NCI-H345 (cell line): Measurements from ENCODE around the gene XPR1.
"Not testable (repeated sequence)": the region's sequence is repeated elsewhere in the genome, so short reads cannot be mapped to it uniquely, and the experiment has no call there.

Experiments used
- DNase-seq: peaks from one replicate; lab custom pipeline; 2025; lab: John Stamatoyannopoulos, UW

The XPR1 gene

DNA sequence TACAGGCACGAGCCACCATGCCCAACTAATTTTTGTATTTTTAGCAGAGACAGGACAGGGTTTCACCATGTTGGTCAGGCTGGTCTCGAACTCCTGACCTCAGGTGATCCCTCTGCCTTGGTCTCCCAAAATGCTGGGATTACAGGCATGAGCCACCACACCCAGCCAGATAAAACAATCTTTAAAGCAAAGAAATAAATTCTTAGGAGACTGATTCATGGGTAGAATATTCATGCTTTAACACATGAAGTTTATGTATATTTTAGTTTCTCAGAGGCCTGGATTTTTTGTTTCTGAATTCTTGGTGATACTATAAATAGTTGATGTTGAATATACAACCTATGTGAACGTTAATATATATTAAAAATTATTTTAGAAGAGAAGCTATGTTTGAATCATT lies 153.5 kb downstream of the XPR1 start:
- no peak for DNase-seq

DNA sequence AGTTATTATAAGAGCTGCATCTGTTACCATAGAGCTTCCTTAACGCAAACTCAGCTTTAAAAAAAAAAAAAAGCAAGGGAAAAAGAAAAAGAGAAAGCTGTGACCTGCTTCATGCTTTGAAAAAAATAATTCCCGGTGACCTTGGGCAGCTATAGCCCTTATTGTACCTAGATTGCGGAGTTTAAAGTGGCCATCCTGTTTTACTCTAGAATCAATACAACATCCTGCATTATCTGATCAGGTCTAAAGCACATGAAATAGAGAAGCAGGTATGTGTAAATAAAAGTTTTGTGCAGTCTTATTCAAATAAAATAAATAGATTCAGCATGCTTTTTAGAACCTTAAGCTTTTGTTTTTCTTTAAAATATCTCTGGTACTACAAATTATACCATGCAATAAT lies 154.1 kb downstream of the XPR1 start:
- DNase-seq: no peak

- no peak for DNase-seq
These were observed 154.8 kb downstream of the XPR1 start for GRCh38 chr1:180786624-180787023.

- DNase-seq: no peak
These were observed 155.9 kb downstream of the XPR1 start for GRCh38 chr1:180787628-180788307.

- no peak for DNase-seq
These were observed 157.6 kb downstream of the XPR1 start for GRCh38 chr1:180789460-180789859.

DNA sequence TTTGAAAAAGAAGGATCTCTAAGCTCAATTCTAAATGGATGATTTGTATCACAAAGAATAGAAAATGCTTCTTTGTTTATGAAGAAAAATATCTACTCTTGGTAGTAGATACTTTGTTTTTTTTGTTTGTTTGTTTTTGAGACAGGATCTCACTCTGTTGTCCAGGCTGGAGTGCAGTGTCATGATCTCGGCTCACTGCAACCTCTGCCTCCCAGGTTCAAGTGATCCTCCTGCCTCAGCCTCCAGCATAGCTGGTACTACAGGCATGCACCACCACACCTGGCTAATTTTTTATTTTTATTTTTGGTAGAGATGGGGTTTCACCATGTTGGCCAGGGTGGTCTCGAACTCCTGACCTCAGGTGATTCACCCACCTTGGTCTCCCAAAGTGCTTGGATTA lies 159.3 kb downstream of the XPR1 start:
- not testable (repeated sequence) for DNase-seq

DNA sequence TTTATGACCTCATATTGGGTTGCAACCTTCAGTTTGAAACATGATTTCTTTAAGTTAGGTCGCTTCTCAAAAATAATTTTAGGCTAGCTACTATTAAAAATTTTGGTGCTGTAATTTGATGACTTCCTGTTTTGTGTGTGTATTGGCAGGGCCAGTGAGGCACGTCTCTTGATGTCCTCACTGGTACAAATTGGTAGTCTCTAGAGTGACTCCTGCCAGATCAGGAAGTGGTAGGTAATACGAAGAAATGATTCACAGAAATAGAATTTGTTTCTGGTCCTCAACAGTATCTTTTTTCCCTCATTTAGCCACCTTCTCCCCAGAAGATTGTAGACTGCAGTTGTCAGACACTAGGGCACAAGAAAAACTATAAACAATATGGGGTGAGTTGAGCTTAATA lies 160.0 kb downstream of the XPR1 start:
- no peak for DNase-seq

DNA sequence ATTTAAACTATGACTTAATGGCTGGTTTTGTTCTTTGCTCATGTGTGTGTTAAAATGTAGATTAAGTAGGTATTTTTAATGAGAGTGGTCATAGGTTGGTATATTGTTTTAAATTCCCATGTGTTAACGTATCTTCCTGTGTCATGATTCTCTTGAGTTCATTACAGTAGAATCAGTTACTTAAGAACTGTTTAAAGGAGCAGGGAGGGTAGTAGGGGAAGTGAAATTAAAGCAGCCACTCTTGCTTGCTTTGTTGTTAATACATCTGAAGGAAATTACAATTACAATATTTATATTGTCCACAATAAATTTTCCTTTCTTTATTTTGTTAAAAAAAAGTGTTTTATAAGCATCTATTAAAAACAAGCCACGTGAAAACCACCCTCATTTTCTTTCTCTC lies 161.6 kb downstream of the XPR1 start:
- no peak for DNase-seq

- DNase-seq: no peak
These were observed 165.2 kb downstream of the XPR1 start for GRCh38 chr1:180796897-180797640.

DNA sequence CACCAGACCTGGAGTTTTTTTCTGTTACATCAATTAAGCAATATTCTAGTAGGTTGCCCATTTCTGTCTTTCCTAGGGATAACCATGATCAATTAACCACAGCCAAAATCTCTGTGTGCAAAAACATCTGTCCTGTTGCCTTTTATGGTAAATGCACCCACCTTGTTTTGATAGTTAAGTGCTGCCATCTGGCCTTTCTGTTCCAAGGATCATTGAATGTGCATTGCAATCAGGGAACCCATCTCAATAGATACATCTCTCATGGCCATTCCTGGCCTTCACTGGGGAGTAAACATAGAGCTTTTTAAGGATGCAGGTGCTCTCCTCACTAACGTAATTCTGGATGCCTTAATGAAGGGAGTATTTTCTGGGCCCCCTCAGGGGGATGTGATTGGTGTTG lies 169.1 kb downstream of the XPR1 start:
- no peak for DNase-seq

DNA sequence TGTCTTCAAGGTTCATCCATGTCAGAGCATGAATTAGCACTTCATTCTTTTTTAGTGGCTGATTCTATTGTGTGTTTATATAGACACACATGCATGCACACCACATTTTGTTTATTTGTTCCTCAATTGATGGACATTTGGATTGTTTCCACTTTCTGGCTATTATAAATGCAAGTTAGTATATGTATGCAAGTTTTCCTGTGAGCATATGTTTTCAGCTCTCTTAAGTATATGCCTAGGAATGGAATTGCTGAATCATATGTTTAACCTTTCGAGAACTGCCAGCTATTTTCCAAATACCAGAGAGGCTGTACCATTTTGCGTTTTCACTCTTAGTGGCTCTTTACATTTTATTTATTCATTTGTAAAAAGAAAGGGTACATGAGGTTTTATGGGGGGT lies 171.0 kb downstream of the XPR1 start:
- DNase-seq: no peak

- no peak for DNase-seq
These were observed 173.5 kb downstream of the XPR1 start for GRCh38 chr1:180805316-180805715.

GRCh38 chr1:180811298-180811697 lies 179.5 kb downstream of the XPR1 start:
- DNase-seq: no peak

- no peak for DNase-seq
These were observed 180.1 kb downstream of the XPR1 start for GRCh38 chr1:180811886-180812285.

- no peak for DNase-seq
These were observed 182.4 kb downstream of the XPR1 start for GRCh38 chr1:180814258-180814657.

GRCh38 chr1:180815188-180815587 lies 183.4 kb downstream of the XPR1 start:
- DNase-seq: peak; percentile 70

DNA sequence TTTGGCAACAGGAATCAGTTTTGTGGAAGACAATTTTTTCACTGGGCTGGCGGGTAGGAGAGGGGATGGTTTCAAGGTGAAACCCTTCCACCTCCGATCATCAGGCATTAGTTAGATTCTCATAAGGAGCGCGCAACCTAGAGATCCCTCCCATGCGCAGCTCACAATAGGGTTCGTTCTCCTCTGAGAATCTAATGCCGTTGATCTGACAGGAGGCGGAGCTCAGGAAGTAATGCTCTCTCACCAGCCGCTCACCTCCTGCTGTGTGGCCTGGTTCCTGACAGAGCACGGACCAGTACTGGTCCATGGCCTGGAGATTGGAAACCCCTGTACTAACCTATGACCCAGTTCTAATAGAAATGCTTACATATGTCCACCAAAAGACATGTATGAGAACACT lies 184.3 kb downstream of the XPR1 start:
- no peak for DNase-seq

DNA sequence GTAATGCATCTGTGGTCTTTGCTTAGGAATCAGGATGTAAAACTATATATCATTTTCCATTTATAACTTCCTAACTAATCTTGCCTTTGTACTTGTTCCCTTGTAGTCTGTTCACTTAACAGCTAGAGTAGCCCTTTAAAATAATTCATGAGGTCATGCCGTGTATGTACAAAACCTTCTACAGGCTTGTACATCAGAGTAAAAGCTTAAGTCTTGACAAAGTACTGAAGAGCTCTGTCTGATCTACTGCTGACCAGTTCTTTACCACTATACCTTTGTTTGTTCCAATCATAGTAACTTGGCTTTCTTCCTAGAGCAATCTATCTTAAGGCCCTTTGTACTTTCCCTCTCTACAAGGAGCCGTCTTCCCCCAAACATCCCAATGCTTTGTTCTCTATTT lies 190.1 kb downstream of the XPR1 start:
- no peak for DNase-seq

DNA sequence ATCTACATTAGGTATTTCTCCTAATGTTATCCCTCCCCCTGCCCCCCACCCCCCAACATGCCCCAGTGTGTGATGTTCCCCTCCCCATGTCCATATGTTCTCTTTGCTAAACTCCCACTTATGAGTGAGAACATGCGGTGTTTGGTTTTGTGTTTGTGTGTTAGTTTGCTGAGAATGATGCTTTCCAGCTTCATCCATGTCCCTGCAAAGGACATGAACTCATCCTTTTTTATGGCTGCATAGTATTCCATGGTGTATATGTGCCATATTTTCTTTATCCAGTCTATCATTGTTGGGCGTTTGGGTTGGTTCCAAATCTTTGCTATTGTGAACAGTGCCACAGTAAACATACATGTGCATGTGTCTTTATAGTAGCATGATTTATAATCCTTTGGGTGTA lies 199.7 kb downstream of the XPR1 start:
- DNase-seq: not testable (repeated sequence)

- DNase-seq: not testable (repeated sequence)
These were observed 201.4 kb downstream of the XPR1 start for GRCh38 chr1:180833180-180833579.

- DNase-seq: no peak
These were observed 204.6 kb downstream of the XPR1 start for GRCh38 chr1:180836449-180836848.

GRCh38 chr1:180837020-180837419 lies 205.2 kb downstream of the XPR1 start:
- no peak for DNase-seq

- DNase-seq: no peak
These were observed 206.7 kb downstream of the XPR1 start for GRCh38 chr1:180838535-180838934.

GRCh38 chr1:180839547-180839946 lies 207.7 kb downstream of the XPR1 start:
- no peak for DNase-seq
